Measurements from ENCODE around the gene IFT27. TPM values are rescaled to one million over a fixed set of nuclear protein-coding genes. Genes with fewer than 3 reads are reported as not detected.
"Not testable (repeated sequence)": the region's sequence is repeated elsewhere in the genome, so short reads cannot be mapped to it uniquely, and the experiment has no call there.

IFT27 gene
- total and polyA plus RNA-seq, 9 donors = 19.2 to 26.7 (median 23.9) TPM

- DNase-seq = no peak
- Histone ChIP-seq H3K27me3 (ENCODE audit: control insufficient read depth, insufficient read depth, low read length) (peaks cover 10% of the 10 kb centered on the region), H3K36me3 (ENCODE audit: control insufficient read depth, insufficient read depth, low read length) (no peaks in the 10 kb centered on the region), H3K4me3 (ENCODE audit: low read length) (no peak overlapping the region), H3K9me3 (replicated peaks; ENCODE audit: control insufficient read depth, low read depth, low read length) (no peaks in the 10 kb centered on the region), H3K27ac (ENCODE audit: low read length) (no peak overlapping the region), H3K4me1 (ENCODE audit: control insufficient read depth, insufficient read depth, low read length) (peaks cover 2% of the 10 kb centered on the region)
- 100% methylated on average over 2 of the region's 6 CpGs for WGBS (ENCODE audit: insufficient coverage)
Measured at GRCh38 chr22:36738416-36739020, 37.4 kb downstream of the IFT27 start.

- WGBS (ENCODE audit: insufficient coverage) = 35% methylated on average over 6 of the region's 6 CpGs
- Histone ChIP-seq H3K4me1 (ENCODE audit: control insufficient read depth, insufficient read depth, low read length) (peaks cover 2% of the 10 kb centered on the region), H3K27me3 (ENCODE audit: control insufficient read depth, insufficient read depth, low read length) (peaks cover 10% of the 10 kb centered on the region), H3K4me3 (ENCODE audit: low read length) (no peak overlapping the region), H3K9me3 (replicated peaks; ENCODE audit: control insufficient read depth, low read depth, low read length) (no peaks in the 10 kb centered on the region), H3K36me3 (ENCODE audit: control insufficient read depth, insufficient read depth, low read length) (no peaks in the 10 kb centered on the region), H3K27ac (ENCODE audit: low read length) (no peak overlapping the region)
- peak; percentile 57 for DNase-seq
Measured at GRCh38 chr22:36737776-36738175, 38.1 kb downstream of the IFT27 start.

GRCh38 chr22:36736701-36737320, 39.1 kb downstream of the IFT27 start:
- H3K4me1 ChIP-seq (ENCODE audit: control insufficient read depth, insufficient read depth, low read length) = peaks cover 2% of the 10 kb centered on the region
- 40% methylated on average over 9 of the region's 10 CpGs for WGBS (ENCODE audit: insufficient coverage)
- H3K9me3 ChIP-seq (replicated peaks; ENCODE audit: control insufficient read depth, low read depth, low read length) = no peaks in the 10 kb centered on the region
- H3K27me3 ChIP-seq (ENCODE audit: control insufficient read depth, insufficient read depth, low read length) = peaks cover 12% of the 10 kb centered on the region
- no peak overlapping the region for H3K4me3 ChIP-seq (ENCODE audit: low read length)
- H3K36me3 ChIP-seq (ENCODE audit: control insufficient read depth, insufficient read depth, low read length) = no peaks in the 10 kb centered on the region
- H3K27ac ChIP-seq (ENCODE audit: low read length) = no peak overlapping the region
- DNase-seq = no peak

- Histone ChIP-seq H3K4me1 (ENCODE audit: control insufficient read depth, insufficient read depth, low read length) (peaks cover 2% of the 10 kb centered on the region), H3K36me3 (ENCODE audit: control insufficient read depth, insufficient read depth, low read length) (no peaks in the 10 kb centered on the region), H3K9me3 (replicated peaks; ENCODE audit: control insufficient read depth, low read depth, low read length) (no peaks in the 10 kb centered on the region), H3K27me3 (ENCODE audit: control insufficient read depth, insufficient read depth, low read length) (peaks cover 13% of the 10 kb centered on the region), H3K4me3 (ENCODE audit: low read length) (no peak overlapping the region), H3K27ac (ENCODE audit: low read length) (no peak overlapping the region)
- WGBS (ENCODE audit: insufficient coverage) = 32% methylated on average over 6 of the region's 10 CpGs
- DNase-seq = peak; percentile 83
Measured at GRCh38 chr22:36734171-36735058, 41.5 kb downstream of the IFT27 start.

- no peaks in the 10 kb centered on the region for H3K9me3 ChIP-seq (replicated peaks; ENCODE audit: control insufficient read depth, low read depth, low read length)
- H3K4me1 ChIP-seq (ENCODE audit: control insufficient read depth, insufficient read depth, low read length) = peaks cover 2% of the 10 kb centered on the region
- H3K36me3 ChIP-seq (ENCODE audit: control insufficient read depth, insufficient read depth, low read length) = no peaks in the 10 kb centered on the region
- 76% methylated on average over 3 of the region's 3 CpGs for WGBS (ENCODE audit: insufficient coverage)
- peaks cover 13% of the 10 kb centered on the region for H3K27me3 ChIP-seq (ENCODE audit: control insufficient read depth, insufficient read depth, low read length)
- H3K4me3 ChIP-seq (ENCODE audit: low read length) = no peak overlapping the region
- no peak for DNase-seq
- no peak overlapping the region for H3K27ac ChIP-seq (ENCODE audit: low read length)
Measured at GRCh38 chr22:36733271-36733670, 42.6 kb downstream of the IFT27 start.

- WGBS (ENCODE audit: insufficient coverage) = 64% methylated on average over 1 of the region's 1 CpG
- Histone ChIP-seq H3K4me3 (ENCODE audit: low read length) (no peak overlapping the region), H3K27me3 (ENCODE audit: control insufficient read depth, insufficient read depth, low read length) (peaks cover 11% of the 10 kb centered on the region), H3K36me3 (ENCODE audit: control insufficient read depth, insufficient read depth, low read length) (no peaks in the 10 kb centered on the region), H3K27ac (ENCODE audit: low read length) (no peak overlapping the region), H3K9me3 (replicated peaks; ENCODE audit: control insufficient read depth, low read depth, low read length) (no peaks in the 10 kb centered on the region), H3K4me1 (ENCODE audit: control insufficient read depth, insufficient read depth, low read length) (peaks cover 2% of the 10 kb centered on the region)
- DNase-seq = no peak
Measured at GRCh38 chr22:36732609-36733008, 43.3 kb downstream of the IFT27 start.

- Histone ChIP-seq H3K27me3 (ENCODE audit: control insufficient read depth, insufficient read depth, low read length) (peaks cover 11% of the 10 kb centered on the region), H3K9me3 (replicated peaks; ENCODE audit: control insufficient read depth, low read depth, low read length) (no peaks in the 10 kb centered on the region), H3K36me3 (ENCODE audit: control insufficient read depth, insufficient read depth, low read length) (no peaks in the 10 kb centered on the region), H3K27ac (ENCODE audit: low read length) (no peak overlapping the region), H3K4me3 (ENCODE audit: low read length) (no peak overlapping the region), H3K4me1 (ENCODE audit: control insufficient read depth, insufficient read depth, low read length) (peaks cover 2% of the 10 kb centered on the region)
- no peak for DNase-seq
- 82% methylated on average over 5 of the region's 5 CpGs for WGBS (ENCODE audit: insufficient coverage)
Measured at GRCh38 chr22:36731916-36732315, 44.0 kb downstream of the IFT27 start.

GRCh38 chr22:36731321-36731720, 44.6 kb downstream of the IFT27 start:
- not testable (repeated sequence) for H3K27ac ChIP-seq (ENCODE audit: low read length)

GRCh38 chr22:36730176-36730858, 45.6 kb downstream of the IFT27 start:
- no peak overlapping the region for H3K4me3 ChIP-seq (ENCODE audit: low read length)
- 85% methylated on average over 11 of the region's 19 CpGs for WGBS (ENCODE audit: insufficient coverage)
- no peaks in the 10 kb centered on the region for H3K36me3 ChIP-seq (ENCODE audit: control insufficient read depth, insufficient read depth, low read length)
- no peak overlapping the region for H3K27ac ChIP-seq (ENCODE audit: low read length)
- H3K9me3 ChIP-seq (replicated peaks; ENCODE audit: control insufficient read depth, low read depth, low read length) = no peaks in the 10 kb centered on the region
- H3K4me1 ChIP-seq (ENCODE audit: control insufficient read depth, insufficient read depth, low read length) = peaks cover 2% of the 10 kb centered on the region
- DNase-seq = no peak
- H3K27me3 ChIP-seq (ENCODE audit: control insufficient read depth, insufficient read depth, low read length) = peaks cover 8% of the 10 kb centered on the region

More at GRCh38 chr22:36731321-36731720, 44.6 kb downstream of the IFT27 start:
- WGBS (ENCODE audit: insufficient coverage) = 73% methylated on average over 4 of the region's 6 CpGs
- H3K4me3 ChIP-seq (ENCODE audit: low read length); H3K4me1 ChIP-seq (ENCODE audit: control insufficient read depth, insufficient read depth, low read length); H3K9me3 ChIP-seq (replicated peaks; ENCODE audit: control insufficient read depth, low read depth, low read length); H3K36me3 ChIP-seq (ENCODE audit: control insufficient read depth, insufficient read depth, low read length); H3K27me3 ChIP-seq (ENCODE audit: control insufficient read depth, insufficient read depth, low read length); DNase-seq: not testable (repeated sequence)

- Histone ChIP-seq H3K27me3 (ENCODE audit: control insufficient read depth, insufficient read depth, low read length) (peaks cover 8% of the 10 kb centered on the region), H3K9me3 (replicated peaks; ENCODE audit: control insufficient read depth, low read depth, low read length) (no peaks in the 10 kb centered on the region), H3K4me3 (ENCODE audit: low read length) (no peak overlapping the region), H3K27ac (ENCODE audit: low read length) (no peak overlapping the region), H3K4me1 (ENCODE audit: control insufficient read depth, insufficient read depth, low read length) (peaks cover 2% of the 10 kb centered on the region), H3K36me3 (ENCODE audit: control insufficient read depth, insufficient read depth, low read length) (no peaks in the 10 kb centered on the region)
- no CpG with 5 or more reads among the region's 7 CpGs for WGBS (ENCODE audit: insufficient coverage)
- no peak for DNase-seq
Measured at GRCh38 chr22:36729321-36729720, 46.6 kb downstream of the IFT27 start.
